Measurements from ENCODE around the gene NHERF1. TPM values are rescaled to one million over a fixed set of nuclear protein-coding genes. Genes with fewer than 3 reads are reported as not detected.

The NHERF1 gene
- total RNA-seq, 2 experiments from 2014 or later, result 284 to 377 TPM

DNA sequence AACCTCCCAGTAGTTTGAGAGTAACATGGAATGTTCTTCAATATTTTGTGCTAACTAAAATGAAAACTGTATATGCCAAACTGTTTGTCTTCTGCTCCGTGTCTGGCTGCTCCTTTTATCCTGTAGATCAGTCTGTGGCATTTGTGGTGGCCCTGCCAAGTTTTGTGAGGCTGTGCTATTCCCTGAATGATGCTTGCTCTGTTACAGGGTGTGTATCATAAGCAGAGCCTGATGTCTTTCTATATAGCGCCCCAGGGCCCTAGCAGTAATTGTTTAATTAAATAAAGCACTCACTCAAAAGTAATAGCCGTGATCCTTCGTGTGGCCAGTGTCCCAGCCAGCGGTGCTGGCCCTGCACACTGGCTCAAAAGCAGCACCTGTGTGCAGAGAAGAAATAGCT is 55.5 kb downstream of the NHERF1 start:
- Mint-ChIP-seq H3K27me3 (no peaks in the 10 kb centered on the region), H3K9me3 (ENCODE audit: low read depth) (no peaks in the 10 kb centered on the region), H3K4me3 (no peak overlapping the region), H3K27ac (no peak overlapping the region), H3K4me1 (no peaks in the 10 kb centered on the region), H3K36me3 (peaks cover 1% of the 10 kb centered on the region)
- ATAC-seq (no peak), DNase-seq (no peak)
- CTCF ChIA-PET, result no interaction called here

DNA sequence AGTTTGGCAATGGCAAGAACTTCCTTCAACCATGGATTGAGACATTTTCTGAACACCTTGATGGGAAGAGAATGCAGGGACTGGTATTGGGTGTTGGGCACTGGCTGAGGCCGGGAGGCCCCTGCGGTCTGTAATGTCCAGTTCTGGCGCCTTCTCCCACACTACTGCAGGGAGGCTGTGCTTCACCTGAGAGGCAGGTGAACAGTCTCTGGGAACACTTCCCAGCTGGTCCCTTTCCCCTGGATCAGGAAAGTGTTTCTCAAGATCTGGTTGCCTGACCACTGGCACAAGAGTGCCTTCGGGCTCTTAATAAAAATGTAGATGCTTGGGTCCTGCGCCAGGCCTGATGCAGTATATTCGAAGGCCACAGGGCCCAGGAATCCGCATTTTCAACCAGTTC is 56.3 kb downstream of the NHERF1 start:
- Mint-ChIP-seq H3K9me3 (ENCODE audit: low read depth) (no peaks in the 10 kb centered on the region), H3K36me3 (peaks cover 1% of the 10 kb centered on the region), H3K4me1 (no peaks in the 10 kb centered on the region), H3K27ac (no peak overlapping the region), H3K4me3 (no peak overlapping the region), H3K27me3 (no peaks in the 10 kb centered on the region)
- CTCF ChIA-PET, result no interaction called here
- DNase-seq (no peak), ATAC-seq (no peak)

DNA sequence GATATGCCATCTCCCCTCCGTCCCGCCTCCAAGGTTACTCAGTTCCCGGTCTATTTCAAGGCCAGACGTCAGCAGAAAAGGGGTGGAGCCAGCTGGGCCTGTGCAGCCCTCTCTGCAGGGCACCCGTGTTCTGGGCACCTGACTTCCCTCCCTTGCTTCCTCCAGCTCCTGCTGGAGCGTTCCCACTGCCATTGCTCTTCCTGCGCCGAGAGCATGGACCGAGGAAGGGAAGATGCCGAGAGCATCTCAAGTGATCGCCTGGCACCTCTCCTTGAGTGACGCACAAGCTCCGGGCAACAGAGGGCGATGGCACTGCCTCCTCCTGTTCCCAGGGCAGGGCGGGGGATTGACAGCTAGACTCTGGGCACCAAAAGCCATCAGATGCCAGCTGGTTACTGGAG is 57.2 kb downstream of the NHERF1 start:
- H3K36me3 Mint-ChIP-seq, result peaks cover 3% of the 10 kb centered on the region
- CTCF ChIA-PET, result interaction anchor here (1.2 kb wide), 1 partner anchor 15 kb away, joined by 8 read pairs; no protein-coding TSS in a partner anchor
- no peaks in the 10 kb centered on the region for H3K9me3 Mint-ChIP-seq (ENCODE audit: low read depth)
- H3K27me3 Mint-ChIP-seq, result no peaks in the 10 kb centered on the region
- no peak overlapping the region for H3K4me3 Mint-ChIP-seq
- no peak for DNase-seq
- H3K4me1 Mint-ChIP-seq, result no peaks in the 10 kb centered on the region
- ATAC-seq, result no peak
- H3K27ac Mint-ChIP-seq, result no peak overlapping the region

DNA sequence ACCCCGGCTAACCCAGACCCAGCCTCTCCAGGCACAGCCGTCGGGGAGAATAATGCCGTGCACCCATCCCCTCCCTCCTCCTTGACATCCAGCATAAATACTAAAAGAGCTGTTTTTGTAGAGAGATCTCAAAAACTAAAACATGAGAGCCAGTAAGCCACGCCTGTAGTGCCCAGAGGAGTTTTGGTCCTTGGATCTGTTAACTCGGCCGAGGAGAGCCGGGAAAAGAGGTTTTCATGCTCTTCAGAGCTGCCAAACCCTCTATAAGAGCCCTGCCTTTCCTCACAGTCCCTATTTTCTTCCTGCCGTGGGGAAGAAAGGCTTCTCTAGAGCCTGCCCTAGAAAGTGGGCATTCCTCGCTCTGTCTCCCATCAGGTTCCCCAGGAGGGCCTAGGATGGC is 57.9 kb downstream of the NHERF1 start:
- H3K27me3 Mint-ChIP-seq, result no peaks in the 10 kb centered on the region
- H3K4me3 Mint-ChIP-seq, result no peak overlapping the region
- H3K27ac Mint-ChIP-seq, result no peak overlapping the region
- no peaks in the 10 kb centered on the region for H3K9me3 Mint-ChIP-seq (ENCODE audit: low read depth)
- CTCF ChIA-PET, result interaction anchor here (1.2 kb wide), 1 partner anchor 15 kb away, joined by 8 read pairs; no protein-coding TSS in a partner anchor
- ATAC-seq (no peak), DNase-seq (no peak)
- peaks cover 3% of the 10 kb centered on the region for H3K36me3 Mint-ChIP-seq
- no peaks in the 10 kb centered on the region for H3K4me1 Mint-ChIP-seq

DNA sequence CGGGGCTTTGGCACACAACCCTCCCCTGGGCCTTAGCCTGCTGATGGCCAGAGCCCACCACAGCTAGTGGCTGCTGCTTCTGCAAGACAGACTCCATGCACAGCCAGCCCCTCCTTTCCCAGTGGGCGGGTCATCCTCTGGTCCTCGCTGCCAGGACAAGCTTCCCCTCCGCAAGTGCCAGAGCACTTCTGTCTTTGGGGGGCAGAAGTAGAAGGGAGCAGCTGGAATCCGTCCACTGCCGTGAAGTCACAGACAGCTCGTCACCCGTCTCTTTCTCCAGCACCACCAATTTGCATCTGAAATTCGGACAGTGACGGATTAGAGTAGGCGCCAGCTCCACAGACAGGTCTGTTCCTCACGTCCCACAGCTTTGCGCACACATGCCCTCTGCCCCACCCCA is 59.0 kb downstream of the NHERF1 start:
- no peak overlapping the region for H3K27ac Mint-ChIP-seq
- peaks cover 2% of the 10 kb centered on the region for H3K36me3 Mint-ChIP-seq
- no peak overlapping the region for H3K4me3 Mint-ChIP-seq
- no peaks in the 10 kb centered on the region for H3K4me1 Mint-ChIP-seq
- CTCF ChIA-PET, result no interaction called here
- ATAC-seq (no peak), DNase-seq (no peak)
- no peaks in the 10 kb centered on the region for H3K27me3 Mint-ChIP-seq
- H3K9me3 Mint-ChIP-seq (ENCODE audit: low read depth), result no peaks in the 10 kb centered on the region

DNA sequence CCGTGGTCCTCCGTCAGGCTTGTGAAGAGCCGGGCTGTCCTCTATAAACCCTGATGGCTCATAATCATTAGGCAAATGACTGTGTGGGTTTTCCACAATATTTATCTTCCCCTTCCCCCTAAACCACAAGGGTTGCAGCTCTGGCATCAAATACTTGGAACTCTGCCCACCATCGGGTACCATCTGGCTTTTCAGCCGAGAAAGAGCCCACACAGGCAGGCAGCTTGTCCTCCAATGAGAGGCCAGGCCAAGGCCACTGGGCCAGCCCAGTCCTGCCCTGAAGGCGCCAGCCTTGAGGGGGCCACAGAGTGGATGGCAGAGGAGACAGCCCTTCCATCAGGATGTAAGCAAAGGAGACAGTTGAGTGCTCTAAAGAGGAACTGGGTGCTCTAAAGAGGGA is 59.5 kb downstream of the NHERF1 start:
- CTCF ChIA-PET, result interaction anchor here (1.6 kb wide), 1 partner anchor 16 kb away, joined by 7 read pairs; no protein-coding TSS in a partner anchor
- H3K27ac Mint-ChIP-seq, result no peak overlapping the region
- ATAC-seq (no peak), DNase-seq (no peak)
- H3K4me1 Mint-ChIP-seq, result no peaks in the 10 kb centered on the region
- no peaks in the 10 kb centered on the region for H3K9me3 Mint-ChIP-seq (ENCODE audit: low read depth)
- peaks cover 2% of the 10 kb centered on the region for H3K36me3 Mint-ChIP-seq
- no peak overlapping the region for H3K4me3 Mint-ChIP-seq
- no peaks in the 10 kb centered on the region for H3K27me3 Mint-ChIP-seq

DNA sequence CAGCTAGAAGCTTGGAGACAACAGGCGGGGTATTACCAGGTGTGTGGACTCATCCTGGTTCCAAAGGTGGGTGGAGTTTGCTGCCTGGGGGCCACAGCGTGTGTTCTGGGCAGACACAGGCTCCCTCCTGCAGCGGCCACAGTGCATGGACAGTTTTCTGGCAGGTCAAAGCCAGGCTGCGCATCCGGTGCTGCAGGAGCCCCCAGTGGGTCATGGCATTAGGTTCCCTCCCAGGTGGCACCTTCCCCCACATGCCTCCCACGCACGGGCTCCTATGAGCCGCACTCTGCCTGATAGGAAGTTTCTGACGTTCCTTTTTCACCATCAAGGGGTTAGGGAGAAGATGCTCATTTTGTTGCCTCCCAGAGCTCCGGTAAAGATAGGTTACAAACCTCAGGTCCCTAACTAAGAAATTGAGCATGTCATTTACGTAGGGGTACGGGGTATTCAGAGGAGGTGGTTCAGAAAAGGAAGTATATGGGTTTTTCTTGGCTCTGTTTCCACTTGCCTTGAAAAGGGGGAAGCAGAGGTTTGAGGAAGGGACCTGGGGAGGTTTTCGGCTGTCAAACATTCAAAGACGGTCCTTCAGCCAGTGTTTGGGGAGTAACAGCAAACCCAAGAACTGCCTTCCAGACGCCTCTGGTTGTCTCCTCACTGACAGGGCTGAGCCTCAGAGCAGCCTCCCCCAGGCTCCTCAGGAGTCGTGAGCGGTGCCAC is 60.4 kb downstream of the NHERF1 start:
- no peaks in the 10 kb centered on the region for H3K27me3 Mint-ChIP-seq
- no peaks in the 10 kb centered on the region for H3K4me1 Mint-ChIP-seq
- no peak overlapping the region for H3K4me3 Mint-ChIP-seq
- no peaks in the 10 kb centered on the region for H3K9me3 Mint-ChIP-seq (ENCODE audit: low read depth)
- CTCF ChIA-PET, result interaction anchor here (0.9 to 1.6 kb wide), 2 partner anchors 9 to 17 kb away, joined by 3 to 7 read pairs; no protein-coding TSS in a partner anchor
- H3K27ac Mint-ChIP-seq, result no peak overlapping the region
- H3K36me3 Mint-ChIP-seq, result peaks cover 2% of the 10 kb centered on the region
- ATAC-seq (no peak), DNase-seq (no peak)

DNA sequence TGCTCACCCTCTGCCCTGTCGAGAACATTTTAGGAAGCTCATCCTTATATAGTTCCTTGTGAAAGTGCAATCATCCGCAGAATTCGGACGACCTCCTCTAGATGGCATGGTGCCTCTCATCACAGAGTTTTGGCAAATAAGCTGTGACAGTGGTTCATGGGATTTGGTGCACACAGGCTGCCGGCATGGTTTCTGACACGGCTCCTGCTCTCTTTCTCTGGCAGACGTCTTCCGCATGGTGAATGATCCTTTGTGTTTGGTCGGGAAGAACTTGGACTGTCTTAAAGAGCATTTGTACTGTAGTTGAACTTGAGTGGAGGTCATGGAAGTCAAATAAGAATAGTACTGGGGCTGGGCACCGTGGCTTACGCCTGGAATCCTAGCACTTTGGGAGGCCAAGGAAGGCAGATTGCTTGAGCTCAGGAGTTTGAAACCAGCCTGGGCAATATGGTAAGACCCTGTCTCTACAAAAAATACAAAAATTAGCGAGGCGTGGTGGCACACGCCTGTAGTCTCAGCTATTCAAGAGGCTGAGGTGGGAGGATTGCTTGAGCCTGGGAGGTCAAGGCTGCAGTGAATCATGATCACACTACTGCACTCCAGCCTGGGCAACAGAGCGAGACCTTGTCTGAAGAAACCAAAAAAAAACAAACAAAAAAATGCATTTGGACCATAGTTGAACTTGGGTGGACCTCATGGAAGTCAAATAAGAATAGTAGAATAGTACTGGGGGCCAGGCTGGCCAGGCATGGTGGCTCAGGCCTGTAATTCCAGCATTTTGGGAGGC is 62.5 kb downstream of the NHERF1 start:
- no peaks in the 10 kb centered on the region for H3K27me3 Mint-ChIP-seq
- H3K36me3 Mint-ChIP-seq, result peaks cover 2% of the 10 kb centered on the region
- ATAC-seq (no peak), DNase-seq (no peak)
- H3K4me1 Mint-ChIP-seq, result peaks cover 9% of the 10 kb centered on the region
- CTCF ChIA-PET, result interaction anchor here (0.6 kb wide), 1 partner anchor 350 kb away, joined by 6 read pairs; no protein-coding TSS in a partner anchor
- no peak overlapping the region for H3K4me3 Mint-ChIP-seq
- no peak overlapping the region for H3K27ac Mint-ChIP-seq
- no peaks in the 10 kb centered on the region for H3K9me3 Mint-ChIP-seq (ENCODE audit: low read depth)

DNA sequence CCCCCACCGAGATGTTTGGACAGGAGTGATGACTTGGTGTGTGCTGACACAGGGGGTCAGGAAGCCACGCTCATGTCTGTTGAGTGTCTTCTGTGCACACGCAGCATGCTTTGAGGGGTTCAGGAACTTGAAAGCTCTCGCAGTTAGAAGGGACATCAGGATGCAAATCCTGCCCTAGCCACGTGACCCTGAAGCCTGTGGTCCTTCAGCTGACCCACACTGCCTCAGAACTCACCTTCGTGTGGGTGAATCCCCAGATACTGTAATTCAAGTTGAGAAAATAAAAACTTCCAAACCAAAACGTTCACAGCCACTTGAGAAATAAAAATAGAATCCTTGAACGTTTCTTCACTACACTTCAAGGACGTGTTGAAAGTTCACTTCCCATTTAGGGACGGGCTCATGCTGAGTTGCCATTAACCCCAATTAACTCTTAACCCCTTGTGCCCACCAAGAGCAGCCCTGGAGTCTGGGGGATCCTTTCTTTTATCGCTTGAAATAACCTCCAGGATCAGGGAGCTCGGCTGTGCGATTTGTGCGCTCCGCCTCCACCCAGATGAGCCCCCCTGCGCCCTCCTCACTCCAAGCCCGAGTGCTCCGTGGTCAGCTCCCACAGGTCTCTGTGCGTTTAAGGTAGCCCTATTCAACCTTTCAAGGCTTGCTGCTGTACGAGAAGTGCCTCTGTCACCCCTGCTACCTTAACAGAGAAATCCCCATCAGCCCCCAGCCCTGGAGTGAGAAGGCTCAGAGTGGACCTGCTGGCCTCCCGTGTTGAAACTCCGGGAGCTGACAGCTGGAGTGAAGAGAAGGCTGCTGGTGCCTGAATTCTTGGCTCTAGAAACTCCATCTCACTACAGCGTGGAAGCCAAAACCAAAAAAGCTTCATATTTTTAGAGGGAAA is 63.9 kb downstream of the NHERF1 start:
- no peak overlapping the region for H3K27ac Mint-ChIP-seq
- ATAC-seq (no peak), DNase-seq (no peak)
- peaks cover 12% of the 10 kb centered on the region for H3K4me1 Mint-ChIP-seq
- H3K9me3 Mint-ChIP-seq (ENCODE audit: low read depth), result no peaks in the 10 kb centered on the region
- H3K36me3 Mint-ChIP-seq, result peaks cover 2% of the 10 kb centered on the region
- no peak overlapping the region for H3K4me3 Mint-ChIP-seq
- CTCF ChIA-PET, result interaction anchor here (1.3 kb wide), 1 partner anchor 21 kb away, joined by 3 read pairs; no protein-coding TSS in a partner anchor
- no peaks in the 10 kb centered on the region for H3K27me3 Mint-ChIP-seq

DNA sequence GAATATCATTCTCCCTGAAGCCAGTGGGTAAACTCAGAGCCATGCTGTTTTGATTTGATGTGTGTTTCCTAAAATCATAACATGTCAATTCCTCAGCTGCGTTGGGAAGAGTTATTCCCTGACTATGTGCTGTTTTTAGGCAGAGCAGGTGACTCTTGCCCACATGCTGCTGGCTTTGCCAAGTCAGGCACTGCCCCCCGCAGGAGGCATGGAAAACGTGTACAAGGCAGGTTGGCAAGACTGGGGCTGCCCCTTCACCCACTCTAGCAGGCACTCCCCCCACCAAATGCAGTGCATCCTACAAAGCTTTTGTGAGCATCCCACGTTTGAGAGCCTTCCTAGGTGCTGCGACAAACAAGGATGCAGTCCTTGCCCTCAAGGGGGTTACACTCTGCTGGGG is 66.0 kb downstream of the NHERF1 start:
- Mint-ChIP-seq H3K36me3 (peaks cover 2% of the 10 kb centered on the region), H3K4me1 (peaks cover 12% of the 10 kb centered on the region), H3K9me3 (ENCODE audit: low read depth) (no peaks in the 10 kb centered on the region), H3K4me3 (no peak overlapping the region), H3K27me3 (no peaks in the 10 kb centered on the region), H3K27ac (no peak overlapping the region)
- CTCF ChIA-PET, result interaction anchor here (1.4 kb wide), 1 partner anchor 24 kb away, joined by 7 read pairs; no protein-coding TSS in a partner anchor
- DNase-seq (no peak), ATAC-seq (no peak)

DNA sequence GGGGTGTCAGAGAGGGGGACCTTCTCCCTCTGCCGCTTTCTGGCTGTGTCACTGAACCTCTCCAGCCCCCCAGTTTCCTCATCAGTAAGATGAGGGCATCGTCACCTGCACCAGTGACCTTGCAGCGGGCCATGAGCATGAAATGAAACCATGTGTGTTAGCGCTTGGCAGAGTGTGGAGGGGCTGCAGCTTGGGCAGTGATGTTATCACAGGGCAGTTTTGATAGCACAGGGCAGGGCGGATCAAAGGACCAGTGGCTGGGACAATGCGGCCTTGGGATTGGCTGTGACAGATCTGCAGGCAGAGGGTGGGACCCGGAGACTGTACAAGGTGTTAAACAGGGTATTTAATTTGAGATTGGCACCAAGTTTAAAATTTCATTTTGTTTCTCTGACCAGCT is 66.6 kb downstream of the NHERF1 start:
- no peaks in the 10 kb centered on the region for H3K9me3 Mint-ChIP-seq (ENCODE audit: low read depth)

DNA sequence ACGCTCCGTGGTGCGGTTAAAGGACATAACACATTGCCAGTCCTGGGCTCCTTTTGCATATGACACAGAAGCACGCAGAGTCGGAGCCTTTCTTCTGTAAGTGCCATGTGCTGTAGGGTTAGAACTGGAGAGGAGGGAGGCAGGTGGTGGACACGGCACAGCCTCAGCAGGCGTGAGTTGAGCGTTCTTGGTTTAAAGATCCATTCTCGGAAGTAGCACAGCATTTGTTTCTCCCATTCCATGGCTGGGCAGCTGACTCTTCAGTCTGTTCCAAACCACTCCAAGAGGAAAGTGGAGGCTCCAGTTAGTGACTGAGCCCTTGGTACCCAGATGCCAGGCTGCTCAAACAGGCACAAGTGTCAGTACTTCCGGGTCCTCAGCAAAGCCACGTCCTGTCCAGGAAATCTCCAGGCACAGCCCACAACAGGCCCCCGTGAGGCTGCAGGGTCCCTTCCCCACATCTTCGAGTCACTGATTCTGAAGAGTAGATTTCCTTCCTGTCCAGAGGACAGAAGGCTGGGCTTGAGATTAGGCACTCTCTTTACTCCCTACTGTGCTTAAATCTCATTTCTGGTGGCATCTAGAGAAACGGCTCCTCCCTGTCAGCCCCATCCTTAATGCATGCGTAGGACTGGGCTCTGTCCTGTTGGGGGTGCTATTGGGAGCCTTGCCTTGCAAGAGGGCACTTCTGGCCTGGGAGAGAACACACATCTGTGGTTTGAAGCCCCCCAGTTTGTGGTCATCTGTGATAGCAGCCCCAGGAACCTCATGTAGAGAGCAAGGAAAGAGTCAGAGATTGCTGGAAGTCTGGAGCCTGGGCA is 67.3 kb downstream of the NHERF1 start:
- CTCF ChIA-PET, result no interaction called here
- ATAC-seq (peak; percentile 36), DNase-seq (no peak)
- Mint-ChIP-seq H3K4me3 (no peak overlapping the region), H3K9me3 (ENCODE audit: low read depth) (no peaks in the 10 kb centered on the region), H3K27ac (no peak overlapping the region), H3K36me3 (no peaks in the 10 kb centered on the region), H3K27me3 (no peaks in the 10 kb centered on the region), H3K4me1 (peaks cover 12% of the 10 kb centered on the region)

More for the DNA sequence above, 66.6 kb downstream of the NHERF1 start:
- no peak overlapping the region for H3K27ac Mint-ChIP-seq
- no peaks in the 10 kb centered on the region for H3K27me3 Mint-ChIP-seq
- peaks cover 12% of the 10 kb centered on the region for H3K4me1 Mint-ChIP-seq
- CTCF ChIA-PET, result interaction anchor here (1.4 kb wide), 1 partner anchor 24 kb away, joined by 7 read pairs; no protein-coding TSS in a partner anchor
- no peak for ATAC-seq
- no peak for DNase-seq
- H3K4me3 Mint-ChIP-seq, result no peak overlapping the region
- H3K36me3 Mint-ChIP-seq, result peaks cover under 1% of the 10 kb centered on the region
